Testis (tissue), 2 donors: ENCODE results near the gene KIF2B.

Source experiments
- POLR2A ChIP-seq: fragments of 450-650 bp; IDR thresholded peaks from one replicate; pipeline ENCODE4 v1.6.1; 2017; ENCODE audit warnings: antibody characterized with exemption, mild to moderate bottlenecking, moderate library complexity
- TF ChIP-seq, protein P1 (sequence below), 3 experiments: fragments of 450-650 bp in 2 of 3; fragments of 200-600 bp in 1 of 3; sonication (generic) in 1 of 3; IDR thresholded peaks; one replicate each; pipeline ENCODE4 v1.5.1; 2016 to 2019; ENCODE audit warnings: antibody characterized with exemption in 3 of 3, mild to moderate bottlenecking in 2 of 3, moderate library complexity in 1 of 3

DNA sequence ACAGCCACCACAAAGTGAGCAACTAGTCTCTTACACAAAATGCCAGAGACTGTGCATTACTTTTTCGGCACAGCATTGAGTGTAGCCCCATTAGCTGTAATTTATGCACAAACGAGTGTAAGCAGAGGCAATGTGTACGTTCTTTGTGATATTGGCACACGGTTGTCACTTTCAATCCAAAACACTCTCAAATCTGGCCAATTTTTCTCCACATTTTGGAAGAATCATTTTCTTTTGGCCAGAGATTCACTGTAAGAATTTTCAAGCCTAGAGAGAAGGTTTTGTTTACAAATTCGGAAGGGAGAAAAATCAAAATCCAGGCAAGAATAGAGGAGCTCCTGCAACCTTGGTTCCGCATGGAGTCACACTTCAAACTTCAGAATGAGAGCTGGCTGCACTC, 15.4 kb upstream of the KIF2B start:
- TF ChIP-seq, protein P1, sequence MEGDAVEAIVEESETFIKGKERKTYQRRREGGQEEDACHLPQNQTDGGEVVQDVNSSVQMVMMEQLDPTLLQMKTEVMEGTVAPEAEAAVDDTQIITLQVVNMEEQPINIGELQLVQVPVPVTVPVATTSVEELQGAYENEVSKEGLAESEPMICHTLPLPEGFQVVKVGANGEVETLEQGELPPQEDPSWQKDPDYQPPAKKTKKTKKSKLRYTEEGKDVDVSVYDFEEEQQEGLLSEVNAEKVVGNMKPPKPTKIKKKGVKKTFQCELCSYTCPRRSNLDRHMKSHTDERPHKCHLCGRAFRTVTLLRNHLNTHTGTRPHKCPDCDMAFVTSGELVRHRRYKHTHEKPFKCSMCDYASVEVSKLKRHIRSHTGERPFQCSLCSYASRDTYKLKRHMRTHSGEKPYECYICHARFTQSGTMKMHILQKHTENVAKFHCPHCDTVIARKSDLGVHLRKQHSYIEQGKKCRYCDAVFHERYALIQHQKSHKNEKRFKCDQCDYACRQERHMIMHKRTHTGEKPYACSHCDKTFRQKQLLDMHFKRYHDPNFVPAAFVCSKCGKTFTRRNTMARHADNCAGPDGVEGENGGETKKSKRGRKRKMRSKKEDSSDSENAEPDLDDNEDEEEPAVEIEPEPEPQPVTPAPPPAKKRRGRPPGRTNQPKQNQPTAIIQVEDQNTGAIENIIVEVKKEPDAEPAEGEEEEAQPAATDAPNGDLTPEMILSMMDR (IDR thresholded peaks at IDR 0.05) = no peak
- TF ChIP-seq POLR2A = no peak
